ENCODE results near the gene OR4D1.

The OR4D1 gene

GRCh38 chr17:58172369-58173071 lies 24.3 kb downstream of the OR4D1 start:
- peak; percentile 45 for FAIRE-seq
- DNase-seq (ENCODE audit: insufficient read length, low spot score), result peak; percentile 47
- no peak for TF ChIP-seq POLR2A (IDR thresholded peaks at IDR 0.05; ENCODE audit: low read depth, low read length)

- no peak for DNase-seq (ENCODE audit: insufficient read length, low spot score)
- no peak for TF ChIP-seq POLR2A (IDR thresholded peaks at IDR 0.05; ENCODE audit: low read depth, low read length)
- no peak for FAIRE-seq
These were observed 26.7 kb downstream of the OR4D1 start for GRCh38 chr17:58174871-58175270.

GRCh38 chr17:58176200-58176599 lies 28.0 kb downstream of the OR4D1 start:
- FAIRE-seq, result no peak
- TF ChIP-seq POLR2A (IDR thresholded peaks at IDR 0.05; ENCODE audit: low read depth, low read length), result no peak
- no peak for DNase-seq (ENCODE audit: insufficient read length, low spot score)

- DNase-seq (ENCODE audit: insufficient read length, low spot score), result no peak
- no peak for TF ChIP-seq POLR2A (IDR thresholded peaks at IDR 0.05; ENCODE audit: low read depth, low read length)
- no peak for FAIRE-seq
These were observed 33.6 kb downstream of the OR4D1 start for GRCh38 chr17:58181796-58182195.

GRCh38 chr17:58183514-58183913 lies 35.3 kb downstream of the OR4D1 start:
- DNase-seq (ENCODE audit: insufficient read length, low spot score) (no peak), FAIRE-seq (no peak)
- no peak for TF ChIP-seq POLR2A (IDR thresholded peaks at IDR 0.05; ENCODE audit: low read depth, low read length)

GRCh38 chr17:58184308-58184985 lies 36.3 kb downstream of the OR4D1 start:
- FAIRE-seq (peak; percentile 64), DNase-seq (ENCODE audit: insufficient read length, low spot score) (peak; percentile 88)
- no peak for TF ChIP-seq POLR2A (IDR thresholded peaks at IDR 0.05; ENCODE audit: low read depth, low read length)

- DNase-seq (ENCODE audit: insufficient read length, low spot score) (no peak), FAIRE-seq (no peak)
- TF ChIP-seq POLR2A (IDR thresholded peaks at IDR 0.05; ENCODE audit: low read depth, low read length), result no peak
These were observed 37.0 kb downstream of the OR4D1 start for GRCh38 chr17:58184986-58185761.

GRCh38 chr17:58186591-58186990 lies 38.4 kb downstream of the OR4D1 start:
- DNase-seq (ENCODE audit: insufficient read length, low spot score), result no peak
- TF ChIP-seq POLR2A (IDR thresholded peaks at IDR 0.05; ENCODE audit: low read depth, low read length), result no peak
- FAIRE-seq, result no peak

GRCh38 chr17:58187063-58187462 lies 38.9 kb downstream of the OR4D1 start:
- TF ChIP-seq POLR2A (IDR thresholded peaks at IDR 0.05; ENCODE audit: low read depth, low read length), result no peak
- FAIRE-seq (no peak), DNase-seq (ENCODE audit: insufficient read length, low spot score) (no peak)

- FAIRE-seq (no peak), DNase-seq (ENCODE audit: insufficient read length, low spot score) (no peak)
- TF ChIP-seq POLR2A (IDR thresholded peaks at IDR 0.05; ENCODE audit: low read depth, low read length), result no peak
These were observed 39.5 kb downstream of the OR4D1 start for GRCh38 chr17:58187675-58188074.

GRCh38 chr17:58189436-58190146 lies 41.4 kb downstream of the OR4D1 start:
- FAIRE-seq (peak; percentile 86), DNase-seq (ENCODE audit: insufficient read length, low spot score) (peak; percentile 99)
- no peak for TF ChIP-seq POLR2A (IDR thresholded peaks at IDR 0.05; ENCODE audit: low read depth, low read length)

GRCh38 chr17:58191241-58191896 lies 43.2 kb downstream of the OR4D1 start:
- no peak for TF ChIP-seq POLR2A (IDR thresholded peaks at IDR 0.05; ENCODE audit: low read depth, low read length)
- FAIRE-seq, result no peak
- no peak for DNase-seq (ENCODE audit: insufficient read length, low spot score)

GRCh38 chr17:58192612-58193011 lies 44.4 kb downstream of the OR4D1 start, which contains the start of gene EPX:
Gene EPX (plus strand): TSS chr17:58192726. CDS start chr17:58192847, 121 bp downstream.
- DNase-seq (ENCODE audit: insufficient read length, low spot score), result no peak
- FAIRE-seq, result no peak
- no peak for TF ChIP-seq POLR2A (IDR thresholded peaks at IDR 0.05; ENCODE audit: low read depth, low read length)

Data from H54 (cell line).